H1 (cell line): ENCODE data around the gene RPL28. TPM values are rescaled to one million over a fixed set of nuclear protein-coding genes. Genes with fewer than 3 reads are reported as not detected.
A peak's percentile ranks its signal among the peaks of the same experiment; 100 is the strongest.

Experiments used
- CTCF ChIA-PET: fragments of 300-600 bp; sonication (Branson Sonifier 250); formaldehyde crosslinking; loops from one replicate; lab custom pipeline; 2021; ENCODE audit not compliant: partially characterized antibody; lab: Charles Lee
- POLR2A ChIA-PET: fragments of 300-600 bp; sonication (Branson Sonifier 250); formaldehyde crosslinking; loops from one replicate; lab custom pipeline; 2021; ENCODE audit warnings: inconsistent platforms; ENCODE audit not compliant: partially characterized antibody; lab: Charles Lee
- DNase-seq, 2 experiments: peaks; one replicate each; pipeline versions ENCODE4 v3.0.0 to v3.0.0-alpha.2; 2010 to 2022; ENCODE audit warnings: low spot score in 2 of 2, low read depth in 1 of 2, mixed read lengths in 1 of 2
- FAIRE-seq: peaks from 2 replicates; lab custom pipeline; 2011; peaks lifted over from hg19 to GRCh38; lab: Jason Lieb, UNC
- H2AFZ ChIP-seq: 2 replicates; pipeline ENCODE4 v1.8.1; 2012; ENCODE audit warnings: low read length, inconsistent platforms
- H2AK5ac ChIP-seq: 2 replicates; pipeline ENCODE4 v1.6.1; 2013; ENCODE audit warnings: low read depth, low read length
- H2BK120ac ChIP-seq: replicated peaks from 2 replicates; pipeline ENCODE3; 2013; ENCODE audit warnings: low read depth, low read length, inconsistent platforms
- H2BK12ac ChIP-seq: 2 replicates; pipeline ENCODE4 v1.6.1; 2013; ENCODE audit warnings: low read depth, low read length
- H2BK15ac ChIP-seq: 2 replicates; pipeline ENCODE4 v1.6.1; 2013; ENCODE audit warnings: low read length
- H2BK20ac ChIP-seq: 2 replicates; pipeline ENCODE4 v1.6.1; 2013; ENCODE audit warnings: low read length
- H2BK5ac ChIP-seq: 2 replicates; pipeline ENCODE4 v1.6.1; 2013; ENCODE audit warnings: low read depth, low read length
- H3K14ac ChIP-seq: 2 replicates; pipeline ENCODE4 v1.6.1; 2013; ENCODE audit warnings: inconsistent platforms; ENCODE audit not compliant: insufficient read length
- H3K18ac ChIP-seq: 2 replicates; pipeline ENCODE4 v1.6.1; 2013; ENCODE audit warnings: low read length; ENCODE audit errors: extremely low read depth
- H3K23ac ChIP-seq: 2 replicates; pipeline ENCODE4 v1.6.1; 2013; ENCODE audit warnings: inconsistent platforms; ENCODE audit not compliant: insufficient read length
- H3K23me2 ChIP-seq: 2 replicates; pipeline ENCODE4 v1.6.1; 2013; ENCODE audit warnings: low read depth, low read length
- H3K27ac ChIP-seq: 2 replicates; pipeline ENCODE4 v1.6.1; 2011; ENCODE audit warnings: low read depth, low read length, inconsistent platforms
- H3K27me3 ChIP-seq, 4 experiments: replicated peaks in 1 of 4; 1 replicate in 1 of 4; 2 replicates in 3 of 4; pipeline versions ENCODE4 v1.6.1 to v1.8.1; 2011 to 2013; ENCODE audit warnings: low read length in 3 of 4, mild to moderate bottlenecking in 3 of 4, inconsistent platforms in 2 of 4, mixed read lengths in 2 of 4, moderate library complexity in 1 of 4; ENCODE audit not compliant: control insufficient read depth in 3 of 4, insufficient read depth in 3 of 4; ENCODE audit errors: extremely low read depth in 1 of 4
- H3K36me3 ChIP-seq, 4 experiments: 2 replicates each; pipeline versions ENCODE4 v1.6.1 to v1.8.1; 2011 to 2013; ENCODE audit warnings: mild to moderate bottlenecking in 4 of 4, low read length in 3 of 4, moderate library complexity in 2 of 4, control low read depth in 1 of 4, inconsistent platforms in 1 of 4; ENCODE audit not compliant: insufficient read depth in 4 of 4, control insufficient read depth in 2 of 4
- H3K4ac ChIP-seq: replicated peaks from 2 replicates; pipeline ENCODE3; 2013; ENCODE audit warnings: low read length, low read depth, mixed read lengths, inconsistent platforms; ENCODE audit not compliant: insufficient read length
- H3K4me1 ChIP-seq, 4 experiments: replicated peaks in 1 of 4; 1 replicate in 1 of 4; 2 replicates in 3 of 4; pipeline versions ENCODE4 v1.6.1 to v1.8.1; 2011 to 2013; ENCODE audit warnings: low read length in 3 of 4, inconsistent platforms in 2 of 4, mixed read lengths in 1 of 4; ENCODE audit not compliant: insufficient read depth in 4 of 4, control insufficient read depth in 3 of 4
- H3K4me2 ChIP-seq, 2 experiments: 2 replicates each; pipeline versions ENCODE4 v1.6.1 to v1.8.1; 2011 to 2013; ENCODE audit warnings: low read depth in 2 of 2, low read length in 2 of 2, control low read depth in 1 of 2, inconsistent platforms in 1 of 2, mild to moderate bottlenecking in 1 of 2; ENCODE audit not compliant: insufficient read depth in 1 of 2
- H3K4me3 ChIP-seq, 4 experiments: fragments of 200-600, 300-600 bp in 1 of 4; sonication (generic), shearing (Covaris generic), sonication (Bioruptor Twin) in 1 of 4; 2 replicates each; pipeline versions ENCODE4 v1.5.1 to v1.8.1; 2011 to 2016; ENCODE audit warnings: low read length in 4 of 4, low read depth in 3 of 4, control low read depth in 2 of 4, inconsistent platforms in 2 of 4, mild to moderate bottlenecking in 2 of 4, mixed read lengths in 1 of 4, moderate library complexity in 1 of 4; ENCODE audit not compliant: insufficient read depth in 2 of 4; ENCODE audit errors: extremely low read depth in 1 of 4
- H3K56ac ChIP-seq: replicated peaks from 2 replicates; pipeline ENCODE3; 2013; ENCODE audit warnings: low read depth, mild to moderate bottlenecking, mixed read lengths, low read length, inconsistent platforms; ENCODE audit not compliant: insufficient read length
- H3K79me1 ChIP-seq: 2 replicates; pipeline ENCODE4 v1.6.1; 2013; ENCODE audit warnings: low read depth, low read length, control low read depth
- H3K79me2 ChIP-seq, 2 experiments: 2 replicates each; pipeline versions ENCODE4 v1.6.1 to v1.8.1; 2012 to 2013; ENCODE audit warnings: low read length in 2 of 2, mild to moderate bottlenecking in 2 of 2, inconsistent platforms in 1 of 2; ENCODE audit not compliant: insufficient read depth in 2 of 2, control insufficient read depth in 1 of 2
- H3K9ac ChIP-seq, 4 experiments: replicated peaks in 1 of 4; 1 replicate in 1 of 4; 2 replicates in 3 of 4; pipeline versions ENCODE4 v1.6.1 to v1.8.1; 2011 to 2013; ENCODE audit warnings: low read depth in 3 of 4, low read length in 3 of 4, control low read depth in 2 of 4, mild to moderate bottlenecking in 2 of 4, moderate library complexity in 2 of 4, inconsistent platforms in 1 of 4; ENCODE audit errors: extremely low read depth in 1 of 4
- H3K9me3 ChIP-seq, 2 experiments: 2 replicates each; pipeline versions ENCODE4 v1.6.1 to v1.8.1; 2012 to 2013; ENCODE audit warnings: mild to moderate bottlenecking in 2 of 2, moderate library complexity in 2 of 2, control low read depth in 1 of 2, inconsistent platforms in 1 of 2, low read depth in 1 of 2, low read length in 1 of 2, mixed read lengths in 1 of 2; ENCODE audit not compliant: insufficient read depth in 2 of 2
- H4K20me1 ChIP-seq, 2 experiments: replicated peaks in 1 of 2; 2 replicates each; pipeline versions ENCODE3 to v1.8.1; 2011 to 2013; ENCODE audit warnings: inconsistent platforms in 2 of 2, low read length in 2 of 2, mild to moderate bottlenecking in 1 of 2; ENCODE audit not compliant: insufficient read depth in 2 of 2, control insufficient read depth in 1 of 2
- H4K5ac ChIP-seq: 2 replicates; pipeline ENCODE4 v1.6.1; 2013; ENCODE audit warnings: low read length, low read depth, mixed read lengths, inconsistent platforms; ENCODE audit not compliant: insufficient read length
- H4K8ac ChIP-seq: 2 replicates; pipeline ENCODE4 v1.8.0; 2013; ENCODE audit warnings: mild to moderate bottlenecking, moderate library complexity, low read length, inconsistent platforms; ENCODE audit not compliant: insufficient read depth; ENCODE audit errors: extremely low read depth
- H4K91ac ChIP-seq: replicated peaks from 2 replicates; pipeline ENCODE3; 2013; ENCODE audit warnings: low read length, mixed read lengths, inconsistent platforms; ENCODE audit not compliant: insufficient read length
- EZH2 ChIP-seq: fragments of 200-600 bp; sonication (generic); IDR thresholded peaks from 2 replicates; pipeline ENCODE4 v1.7.1; 2012; ENCODE audit warnings: low read depth, mild to moderate bottlenecking, moderate library complexity, low read length, inconsistent platforms; ENCODE audit not compliant: severe bottlenecking
- MAX ChIP-seq: IDR thresholded peaks from 2 replicates; pipeline ENCODE4 v1.6.1; 2012; ENCODE audit warnings: inconsistent platforms
- RNF2 ChIP-seq: fragments of 200-900, 300-1000 bp; sonication (generic); IDR thresholded peaks from 2 replicates; pipeline ENCODE4 v1.7.1; 2016; ENCODE audit warnings: borderline replicate concordance, low read depth, mild to moderate bottlenecking, antibody characterized with exemption, low read length; ENCODE audit not compliant: poor library complexity, severe bottlenecking; ENCODE audit errors: missing control alignments
- SAP30 ChIP-seq: fragments of 300-600 bp; sonication (generic); IDR thresholded peaks from 2 replicates; pipeline ENCODE4 v1.7.1; 2012; ENCODE audit warnings: low read length, moderate library complexity, mild to moderate bottlenecking, inconsistent platforms; ENCODE audit not compliant: insufficient read depth, insufficient replicate concordance
- SIN3A ChIP-seq, 2 experiments: IDR thresholded peaks in 1 of 2; conservative IDR thresholded peaks in 1 of 2; 2 replicates each; pipeline ENCODE4 v1.6.1; 2011 to 2012; ENCODE audit warnings: low read length in 2 of 2, improper control_type of control experiment in 1 of 2, low read depth in 1 of 2, mild to moderate bottlenecking in 1 of 2
- TBP ChIP-seq: IDR thresholded peaks from 2 replicates; pipeline ENCODE4 v1.6.1; 2011; ENCODE audit warnings: low read depth, low read length, improper control_type of control experiment
- WGBS, 2 experiments: shearing (Covaris generic) in 1 of 2; methylation state at CpG; one replicate each; pipeline versions ENCODE4 v1.1.6 to v1.1.7; 2013 to 2015; ENCODE audit warnings: low lambda C conversion rate in 2 of 2, mixed read lengths in 2 of 2, inconsistent platforms in 1 of 2, low coverage in 1 of 2, missing lambda C conversion rate in 1 of 2; ENCODE audit not compliant: insufficient replicate concordance in 2 of 2, insufficient coverage in 1 of 2, insufficient read length in 1 of 2; ENCODE audit errors: extremely low coverage in 1 of 2, missing lambda C conversion rate in 1 of 2; 5-methylcytosine and 5-hydroxymethylcytosine counted together
- polyA plus RNA-seq, 7 experiments: library from polyadenylated mRNA; depleted of rRNA in 3 of 7; stranded (reverse) in 5 of 7; unstranded in 2 of 7; fragments of >200 nt in 5 of 7; fragments of 200-250 nt in 2 of 7; gene quantifications; 1 replicate in 5 of 7; 2 replicates in 1 of 7; 4 replicates in 1 of 7; pipeline versions ENCODE4 v1.2.1 to v1.2.3, GENCODE V29; 2011 to 2013; ENCODE audit warnings: missing spikeins in 2 of 7, mixed read lengths in 2 of 7
- total RNA-seq: library from RNA; stranded (reverse); fragmentation: NEBNext Ultra II Directional; extraction: Animal tissue kit (Norgen Biotek cat#: 25700); gene quantifications from 2 replicates; pipeline ENCODE4 v1.2.1, GENCODE V29; 2021

The RPL28 gene
- total and polyA plus RNA-seq, 2 of the 8 experiments (the other 6 are each of a cell fraction or from before 2014, with no cell fraction given): 2,123 to 8,402 TPM

- Histone ChIP-seq H3K9me3 (no peaks in the 10 kb centered on the region), H3K14ac (no peak overlapping the region), H3K23ac (no peak overlapping the region), H3K23me2 (peaks cover 14% of the 10 kb centered on the region; the same call in 1 of the 2 replicates), H3K79me1 (no peaks in the 10 kb centered on the region), H2BK5ac (no peak overlapping the region), H4K8ac (peak overlapping the region; percentile 45; the same call in 1 of the 2 replicates), H3K4me3 (peak overlapping the region; percentile 11 to 65 (median 42); a peak in 7 of 8 replicates), H2BK120ac (no peak overlapping the region), H2BK15ac (no peak overlapping the region; the same call in 1 of the 2 replicates), H3K27ac (no peak overlapping the region), H4K20me1 (peaks cover 6 to 14% of the 10 kb centered on the region in 2 experiments), H2BK20ac (no peak overlapping the region), H3K4me2 (peak overlapping the region; percentile 74 to 92), H2AK5ac (no peak overlapping the region), H3K27me3 (peaks cover 39 to 79% (median 69%) of the 10 kb centered on the region in 4 experiments), H3K4me1 (peaks cover 6 to 21% (median 9%) of the 10 kb centered on the region in 4 experiments), H3K56ac (no peak overlapping the region), H3K9ac (no peak overlapping the region), H3K18ac (no peak overlapping the region), H2BK12ac (no peak overlapping the region), H4K91ac (no peak overlapping the region), H3K4ac (no peak overlapping the region), H2AFZ (no peak overlapping the region), H4K5ac (no peak overlapping the region), H3K79me2 (no peaks in the 10 kb centered on the region), H3K36me3 (no peaks in the 10 kb centered on the region)
- peak; percentile 34; the same call in 1 of the 2 replicates for TF ChIP-seq MAX
- TF ChIP-seq EZH2: no peak
- TF ChIP-seq SIN3A (conservative IDR thresholded peaks at IDR 0.05 in 1 of 2, IDR thresholded peaks at IDR 0.05 in 1 of 2; ENCODE audit: low read depth in 1 of 2, low read length in 2 of 2): 0 out of 4 replicates have a peak, but pooled peaks of 1 of the 2 experiments have one; percentile 3
- no peak for TF ChIP-seq SAP30
- peak; percentile 79 for TF ChIP-seq RNF2
- no peak for TF ChIP-seq TBP
- FAIRE-seq (no peak), DNase-seq (peak in 1 of 2 experiments; percentile 60)
- ChIA-PET CTCF (interaction anchor here (1.0 to 1.6 kb wide), 3 partner anchors 13 to 283 kb away, joined by 3 to 8 read pairs (median 3); no protein-coding TSS in a partner anchor), POLR2A (interaction anchor here (0.8 to 4.4 kb wide), 8 partner anchors 11 to 71 kb away, joined by 3 to 21 read pairs (median 4); partner anchors contain the start of genes NAT14, TMEM238 and UBE2S)
- WGBS, 2 experiments: 12% methylated on average over 21 of the region's 21 CpGs; no CpG with 5 or more reads in 1 of the 2 experiments
These were observed 55.6 kb downstream of the RPL28 start for GRCh38 chr19:55441319-55441691.
